ENCODE results near the gene PITPNC1. TPM values are rescaled to one million over a fixed set of nuclear protein-coding genes. Genes with fewer than 3 reads are reported as not detected.

PITPNC1 gene
- total RNA-seq, 1 experiment from 2014 or later = 37.5 TPM

- Histone ChIP-seq H3K23me2 (ENCODE audit: insufficient read length, low read depth, low read length, poor library complexity, severe bottlenecking) (no peaks in the 10 kb centered on the region), H2BK120ac (ENCODE audit: low read depth, low read length, poor library complexity, severe bottlenecking) (no peak overlapping the region), H2BK20ac (ENCODE audit: low read depth, low read length, poor library complexity, severe bottlenecking) (no peak overlapping the region), H2AFZ (ENCODE audit: low read length) (no peak overlapping the region), H3K4ac (ENCODE audit: low read depth, low read length) (no peak overlapping the region), H3K79me1 (ENCODE audit: insufficient read depth, low read depth, low read length, poor library complexity, severe bottlenecking) (no peaks in the 10 kb centered on the region), H3K14ac (ENCODE audit: insufficient read depth, low read length) (no peak overlapping the region), H3K79me2 (ENCODE audit: insufficient read depth, low read length) (no peaks in the 10 kb centered on the region), H3T11ph (ENCODE audit: low read length) (no peak overlapping the region), H3K27me3 (ENCODE audit: insufficient read depth, low read length) (no peaks in the 10 kb centered on the region), H2BK12ac (ENCODE audit: insufficient read length, low read depth, low read length) (no peak overlapping the region), H3K23ac (ENCODE audit: insufficient read length, low read depth, low read length) (no peak overlapping the region), H3K9ac (ENCODE audit: extremely low read depth, insufficient read length, low read length) (no peak overlapping the region), H3K27ac (ENCODE audit: insufficient read length, low read depth, low read length) (no peak overlapping the region), H2BK15ac (ENCODE audit: low read depth, low read length) (no peak overlapping the region), H3K4me2 (ENCODE audit: insufficient read depth, insufficient read length, low read length) (no peak overlapping the region), H2BK5ac (ENCODE audit: insufficient read length, low read length) (no peak overlapping the region), H4K5ac (ENCODE audit: insufficient read length, low read depth, low read length) (no peak overlapping the region), H3K56ac (ENCODE audit: insufficient read length, low read depth, low read length) (no peak overlapping the region), H3K18ac (ENCODE audit: insufficient read length, low read depth, low read length) (no peak overlapping the region), H3K9me3 (ENCODE audit: control insufficient read depth, low read depth, low read length) (no peaks in the 10 kb centered on the region), H4K8ac (replicated peaks; ENCODE audit: insufficient read length, low read depth, low read length) (no peak overlapping the region), H4K91ac (ENCODE audit: insufficient read length, low read depth, low read length) (no peak overlapping the region), H2AK5ac (ENCODE audit: insufficient read length, low read length) (no peak overlapping the region), H4K20me1 (ENCODE audit: control insufficient read depth, insufficient read depth, insufficient read length) (no peaks in the 10 kb centered on the region), H3K4me1 (ENCODE audit: insufficient read depth, low read length) (peaks cover 6% of the 10 kb centered on the region)
- WGBS (ENCODE audit: extremely low coverage, insufficient read length, low lambda C conversion rate) = no CpG with 5 or more reads among the region's 5 CpGs
- H3K9me3 Mint-ChIP-seq = no peaks in the 10 kb centered on the region
- H3K4me1 Mint-ChIP-seq = peaks cover 8 to 12% of the 10 kb centered on the region in 2 experiments
- H3K4me3 Mint-ChIP-seq = no peak overlapping the region
- DNase-seq = no peak
- no peak for TF ChIP-seq CTCF (conservative IDR thresholded peaks at IDR 0.05)
- peak overlapping the region in 1 of 3 experiments; percentile 94; a peak in 1 of 7 replicates for H3K27ac Mint-ChIP-seq
- H3K27me3 Mint-ChIP-seq (ENCODE audit: low read depth) = no peaks in the 10 kb centered on the region; the same call in 1 of the 2 replicates
- H3K36me3 Mint-ChIP-seq (ENCODE audit: insufficient read depth in 1 of 3, low read depth in 3 of 3) = peaks cover 0 to 9% (median 0%) of the 10 kb centered on the region in 3 experiments; a peak in 2 of 7 replicates
Measured at GRCh38 chr17:67647482-67647881, 270.4 kb downstream of the PITPNC1 start.

All from H9 (cell line).